Body of pancreas (tissue), 4 donors: ENCODE measurements around the gene DYNLL2.

Source experiments
- POLR2A ChIP-seq, 3 donors: fragments of 450-650 bp; IDR thresholded peaks; one replicate each; pipeline ENCODE4 v1.6.1; 2016; ENCODE audit warnings: antibody characterized with exemption in 3 of 3, mild to moderate bottlenecking in 2 of 3
- TF ChIP-seq, protein P1 (sequence below), 7 experiments: fragments of 450-650 bp in 4 of 7; fragments of 200-600 bp in 3 of 7; sonication (generic) in 3 of 7; IDR thresholded peaks; one replicate each; pipeline ENCODE4 v1.5.1; 2016 to 2019; ENCODE audit warnings: antibody characterized with exemption in 7 of 7

GRCh38 chr17:58082341-58082869 is 814 bp upstream of the DYNLL2 start:
- TF ChIP-seq, protein P1, sequence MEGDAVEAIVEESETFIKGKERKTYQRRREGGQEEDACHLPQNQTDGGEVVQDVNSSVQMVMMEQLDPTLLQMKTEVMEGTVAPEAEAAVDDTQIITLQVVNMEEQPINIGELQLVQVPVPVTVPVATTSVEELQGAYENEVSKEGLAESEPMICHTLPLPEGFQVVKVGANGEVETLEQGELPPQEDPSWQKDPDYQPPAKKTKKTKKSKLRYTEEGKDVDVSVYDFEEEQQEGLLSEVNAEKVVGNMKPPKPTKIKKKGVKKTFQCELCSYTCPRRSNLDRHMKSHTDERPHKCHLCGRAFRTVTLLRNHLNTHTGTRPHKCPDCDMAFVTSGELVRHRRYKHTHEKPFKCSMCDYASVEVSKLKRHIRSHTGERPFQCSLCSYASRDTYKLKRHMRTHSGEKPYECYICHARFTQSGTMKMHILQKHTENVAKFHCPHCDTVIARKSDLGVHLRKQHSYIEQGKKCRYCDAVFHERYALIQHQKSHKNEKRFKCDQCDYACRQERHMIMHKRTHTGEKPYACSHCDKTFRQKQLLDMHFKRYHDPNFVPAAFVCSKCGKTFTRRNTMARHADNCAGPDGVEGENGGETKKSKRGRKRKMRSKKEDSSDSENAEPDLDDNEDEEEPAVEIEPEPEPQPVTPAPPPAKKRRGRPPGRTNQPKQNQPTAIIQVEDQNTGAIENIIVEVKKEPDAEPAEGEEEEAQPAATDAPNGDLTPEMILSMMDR (IDR thresholded peaks at IDR 0.05): no peak
- no peak for TF ChIP-seq POLR2A (IDR thresholded peaks at IDR 0.05)
